NCI-H2107 treated with DMSO at 0.1 percent for 48 hours (cell line): ENCODE data around the gene STK11.
"Not testable (repeated sequence)": the region's sequence is repeated elsewhere in the genome, so short reads cannot be mapped to it uniquely, and the experiment has no call there.

Experiments used
- DNase-seq: peaks from one replicate; lab custom pipeline; 2025; ENCODE audit not compliant: unreplicated experiment; lab: John Stamatoyannopoulos, UW

The STK11 gene

DNA sequence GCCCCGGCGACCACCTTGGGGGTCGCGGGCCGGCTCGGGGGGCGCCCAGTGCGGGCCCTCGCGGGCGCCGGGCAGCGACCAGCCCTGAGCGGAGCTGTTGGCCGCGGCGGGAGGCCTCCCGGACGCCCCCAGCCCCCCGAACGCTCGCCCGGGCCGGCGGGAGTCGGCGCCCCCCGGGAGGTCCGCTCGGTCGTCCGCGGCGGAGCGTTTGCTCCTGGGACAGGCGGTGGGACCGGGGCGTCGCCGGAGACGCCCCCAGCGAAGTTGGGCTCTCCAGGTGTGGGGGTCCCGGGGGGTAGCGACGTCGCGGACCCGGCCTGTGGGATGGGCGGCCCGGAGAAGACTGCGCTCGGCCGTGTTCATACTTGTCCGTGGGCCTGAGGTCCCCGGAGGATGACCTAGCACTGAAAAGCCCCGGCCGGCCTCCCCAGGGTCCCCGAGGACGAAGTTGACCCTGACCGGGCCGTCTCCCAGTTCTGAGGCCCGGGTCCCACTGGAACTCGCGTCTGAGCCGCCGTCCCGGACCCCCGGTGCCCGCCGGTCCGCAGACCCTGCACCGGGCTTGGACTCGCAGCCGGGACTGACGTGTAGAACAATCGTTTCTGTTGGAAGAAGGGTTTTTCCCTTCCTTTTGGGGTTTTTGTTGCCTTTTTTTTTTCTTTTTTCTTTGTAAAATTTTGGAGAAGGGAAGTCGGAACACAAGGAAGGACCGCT is 729 bp downstream of the STK11 start:
- DNase-seq, result no peak

DNA sequence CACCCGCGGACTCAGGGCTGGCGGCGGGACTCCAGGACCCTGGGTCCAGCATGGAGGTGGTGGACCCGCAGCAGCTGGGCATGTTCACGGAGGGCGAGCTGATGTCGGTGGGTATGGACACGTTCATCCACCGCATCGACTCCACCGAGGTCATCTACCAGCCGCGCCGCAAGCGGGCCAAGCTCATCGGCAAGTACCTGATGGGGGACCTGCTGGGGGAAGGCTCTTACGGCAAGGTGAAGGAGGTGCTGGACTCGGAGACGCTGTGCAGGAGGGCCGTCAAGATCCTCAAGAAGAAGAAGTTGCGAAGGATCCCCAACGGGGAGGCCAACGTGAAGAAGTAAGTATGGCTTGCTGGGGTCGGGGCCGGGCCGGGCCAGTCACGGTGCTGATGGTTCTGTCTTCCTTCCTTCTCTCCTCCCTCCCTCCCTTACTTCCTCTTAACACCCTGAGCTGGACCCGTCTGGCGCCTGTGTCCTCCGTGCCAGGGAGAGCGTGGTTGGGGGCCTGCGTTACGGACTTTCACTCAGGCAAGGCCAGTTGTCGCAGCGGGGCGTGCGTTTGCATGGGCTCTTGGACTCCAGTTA is 1.4 kb downstream of the STK11 start:
- no peak for DNase-seq

DNA sequence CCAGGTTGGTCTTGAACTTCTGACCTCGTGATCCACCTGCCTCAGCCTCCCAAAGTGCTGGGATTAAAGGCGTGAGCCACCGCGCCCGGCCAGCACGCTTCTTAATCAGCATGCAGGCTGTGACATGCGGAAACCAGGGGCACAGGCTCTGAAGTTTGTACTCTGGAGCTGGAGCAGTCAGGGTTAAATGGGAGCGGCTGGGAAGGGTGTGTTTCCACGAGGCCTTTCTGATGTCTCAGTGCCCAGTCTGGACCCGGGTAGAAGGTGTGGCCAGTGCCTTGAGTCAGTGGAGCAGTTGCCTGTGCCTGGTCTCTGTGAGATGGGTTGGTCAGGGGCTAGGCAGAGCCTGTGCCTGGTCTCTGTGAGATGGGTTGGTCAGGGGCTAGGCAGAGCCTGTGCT is 3.3 kb downstream of the STK11 start:
- DNase-seq, result not testable (repeated sequence)

DNA sequence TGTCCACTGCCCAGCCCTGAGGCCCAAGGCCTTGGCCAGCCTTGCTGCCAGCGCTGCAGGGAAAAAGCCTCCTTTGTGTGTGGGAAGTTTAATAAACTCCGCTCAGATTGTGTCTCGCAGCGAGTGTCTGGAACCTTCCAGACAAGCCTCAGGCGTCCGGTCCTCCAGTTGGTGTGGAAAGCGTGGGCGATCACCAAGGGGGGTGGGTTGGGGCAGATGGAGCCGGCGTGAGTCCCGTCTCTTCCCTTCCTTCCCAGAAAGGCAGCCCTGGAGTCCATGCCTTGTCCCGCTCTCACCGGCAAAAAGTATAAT is 4.6 kb downstream of the STK11 start:
- DNase-seq, result no peak

DNA sequence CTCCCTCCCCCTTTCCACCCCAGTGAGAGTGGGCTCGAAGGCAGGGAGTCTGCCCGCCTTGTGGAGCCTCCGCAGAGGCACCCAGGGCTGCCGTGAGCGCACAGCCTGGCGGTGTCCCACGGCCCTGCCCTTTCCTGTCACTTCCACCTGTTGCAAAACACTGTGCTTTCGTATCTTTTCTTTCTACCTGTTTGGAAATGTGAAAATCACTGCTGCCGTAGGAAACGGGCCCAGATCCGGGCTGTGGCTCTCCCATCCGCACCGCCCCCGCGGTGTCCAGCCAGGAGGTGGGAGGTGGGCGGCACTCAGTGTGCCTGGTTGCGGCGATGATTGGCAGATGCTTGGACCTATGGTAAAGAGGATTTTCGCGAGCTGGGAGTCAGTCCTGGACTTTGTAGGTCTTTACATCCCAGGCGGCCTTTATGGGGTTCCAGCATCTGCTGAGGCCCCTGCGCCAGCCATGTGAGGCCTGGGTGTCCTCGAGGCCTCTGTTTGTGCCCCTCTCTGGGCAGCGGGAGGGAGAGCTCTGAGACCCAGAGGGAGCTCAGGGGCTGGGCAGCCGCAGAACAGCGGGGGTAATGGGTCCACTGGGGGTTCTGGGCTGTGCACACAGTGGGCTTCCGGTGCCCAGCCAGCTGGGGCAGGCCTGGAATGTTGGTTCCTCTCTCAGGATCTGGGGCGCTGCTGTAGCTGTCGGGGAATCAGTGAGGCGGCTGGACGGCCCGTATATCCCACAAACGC is 6.1 kb downstream of the STK11 start:
- no peak for DNase-seq

DNA sequence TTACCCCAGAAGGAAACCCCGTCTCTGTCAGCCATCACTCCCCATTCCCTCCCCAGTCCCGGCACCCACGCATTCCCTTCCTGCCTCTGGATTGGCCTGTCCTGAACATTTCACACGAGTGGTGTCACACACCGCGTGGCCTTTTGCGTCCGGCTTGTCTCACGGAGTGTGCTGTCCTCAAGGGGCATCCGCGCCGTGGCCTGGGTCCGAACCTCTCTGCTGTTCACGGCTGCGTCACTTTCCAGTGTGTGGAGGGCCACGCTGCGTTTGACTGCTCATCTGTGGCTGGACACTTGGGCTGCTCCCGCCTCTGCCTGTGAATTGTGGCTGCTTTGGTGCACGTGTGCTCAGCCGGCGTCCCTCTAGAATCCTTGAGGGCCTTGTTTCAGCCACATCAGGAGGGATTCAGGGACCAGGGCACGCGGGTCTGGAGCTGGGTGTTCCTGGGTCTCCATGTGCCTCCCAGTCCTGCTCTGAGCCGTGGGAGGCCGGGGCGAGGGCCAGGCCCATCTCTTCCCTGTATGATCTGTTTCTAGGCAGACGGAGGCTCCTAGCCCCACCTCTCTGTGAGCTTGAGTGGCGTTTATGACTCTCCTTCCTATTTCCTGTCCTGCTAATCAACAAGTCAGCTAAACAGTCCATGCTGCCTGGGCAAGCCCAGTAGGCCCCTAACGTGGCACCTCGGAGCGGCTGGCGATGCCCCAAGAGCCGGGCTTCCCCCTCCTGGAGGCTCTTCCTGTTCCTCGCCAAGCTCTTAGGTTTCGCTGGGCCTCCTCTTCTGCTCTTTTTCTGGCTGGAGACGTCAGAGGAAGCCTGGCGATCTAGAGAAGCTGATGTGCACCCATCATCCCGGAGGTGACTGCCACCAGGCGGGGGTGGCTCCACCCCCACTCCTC is 8.1 kb downstream of the STK11 start:
- no peak for DNase-seq

DNA sequence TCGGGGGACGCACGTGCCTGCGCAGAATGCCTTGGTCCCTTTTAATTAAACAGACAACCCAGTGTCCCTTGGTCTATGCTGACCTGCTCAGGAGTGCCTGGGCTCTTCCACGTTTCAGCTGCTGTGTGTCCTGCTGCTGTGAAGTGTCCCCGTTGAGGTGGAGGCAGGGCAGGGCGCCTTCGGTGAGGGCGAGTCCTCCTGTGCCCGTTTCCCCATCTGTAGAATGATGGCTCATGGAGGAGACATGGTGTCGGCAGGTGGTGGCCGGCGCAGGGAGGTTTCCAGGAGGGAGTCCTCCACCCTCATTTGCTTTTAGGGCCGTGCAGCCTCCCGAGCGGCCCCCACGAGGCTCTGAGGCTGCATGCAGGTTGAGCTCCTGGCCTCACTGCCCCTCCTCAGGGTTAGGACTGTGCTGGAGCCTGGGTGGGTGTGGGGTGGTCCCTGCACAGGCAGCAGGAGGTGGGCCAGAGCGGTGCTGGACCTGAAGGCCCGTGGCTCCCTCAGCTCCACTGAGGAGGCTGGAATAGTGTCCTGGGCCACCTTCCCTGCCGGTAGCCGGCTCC is 8.8 kb downstream of the STK11 start:
- DNase-seq, result no peak

DNA sequence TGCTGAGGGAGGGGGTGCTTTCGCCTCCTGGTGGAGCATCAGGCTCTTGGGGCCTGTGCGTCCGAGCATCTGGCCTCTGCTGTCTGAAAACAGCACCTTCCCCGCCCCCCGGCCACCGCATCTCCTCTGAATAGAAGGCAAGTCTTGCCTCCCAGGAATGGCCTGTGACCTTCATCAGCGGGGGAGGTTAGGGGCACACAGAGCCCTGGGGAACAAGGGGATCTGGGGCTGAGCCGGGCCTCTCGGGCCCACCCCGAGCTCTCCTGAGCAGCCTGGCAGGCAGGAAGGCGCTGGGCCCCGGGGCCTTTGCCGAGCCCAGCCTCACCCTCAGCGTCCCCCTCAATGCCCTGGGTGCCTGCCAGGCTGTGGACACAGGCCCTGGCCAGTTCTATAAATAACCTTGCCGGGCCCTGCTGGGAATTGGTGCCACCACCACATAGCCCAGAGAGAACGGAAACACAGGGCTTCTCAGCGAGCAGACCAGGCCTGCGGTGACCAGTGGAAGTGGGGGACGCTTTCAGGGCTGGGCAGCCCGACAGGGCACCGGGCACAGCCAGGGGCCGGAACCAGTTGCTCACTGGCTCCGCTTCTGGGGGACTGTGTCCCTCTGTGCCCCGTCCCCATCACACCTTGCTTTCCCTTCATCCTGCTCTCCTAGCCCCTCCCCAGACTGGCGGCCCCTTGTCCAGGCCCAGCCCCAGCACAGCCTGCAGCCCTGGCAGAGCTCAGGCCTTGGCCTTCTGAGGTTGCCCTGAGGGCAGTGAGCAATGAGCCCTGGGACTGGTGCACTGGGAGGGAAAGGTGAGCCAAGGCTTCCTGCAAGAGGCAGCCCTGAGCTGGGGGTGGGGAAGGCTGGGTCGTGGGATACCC is 9.5 kb downstream of the STK11 start:
- no peak for DNase-seq

DNA sequence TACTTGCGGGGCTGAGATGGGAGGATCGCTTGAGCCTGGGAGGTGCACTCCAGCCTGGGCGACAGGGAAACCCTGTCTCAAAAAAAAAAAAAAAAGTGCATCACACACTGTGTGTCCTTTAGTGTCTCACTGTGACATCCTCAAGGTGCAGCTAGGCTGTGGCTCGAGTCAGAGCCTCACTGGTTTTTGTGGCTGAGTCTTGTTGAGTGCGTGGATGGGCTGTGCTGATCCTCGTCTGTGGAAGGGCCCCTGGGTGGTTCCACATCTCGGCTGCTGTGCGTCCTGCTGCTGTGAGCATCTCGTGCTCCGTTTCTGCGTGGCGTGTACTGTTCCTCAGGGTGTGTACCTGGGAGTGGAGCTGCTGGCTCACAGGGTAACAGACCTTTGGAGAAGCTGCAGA is 11.2 kb downstream of the STK11 start:
- DNase-seq, result no peak

DNA sequence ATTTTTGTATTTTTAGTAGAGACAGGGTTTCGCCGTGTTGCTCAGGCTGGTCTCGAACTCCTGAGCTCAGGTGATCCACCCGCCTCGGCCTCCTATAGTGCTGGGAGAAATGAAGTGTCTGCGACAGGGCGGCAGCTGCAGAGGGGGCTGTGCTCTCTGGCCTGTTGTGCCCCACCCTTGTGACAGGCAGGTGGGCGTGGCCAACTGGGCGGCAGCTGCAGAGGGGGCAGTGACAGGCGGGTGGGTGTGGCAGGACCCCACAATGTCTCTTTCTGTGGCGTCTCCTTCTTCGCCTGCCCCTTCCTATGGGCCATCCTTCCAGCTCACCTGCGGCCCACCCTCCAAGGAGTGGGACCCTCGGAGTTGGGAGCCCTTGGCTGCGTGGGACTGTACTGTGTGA is 11.8 kb downstream of the STK11 start:
- no peak for DNase-seq

DNA sequence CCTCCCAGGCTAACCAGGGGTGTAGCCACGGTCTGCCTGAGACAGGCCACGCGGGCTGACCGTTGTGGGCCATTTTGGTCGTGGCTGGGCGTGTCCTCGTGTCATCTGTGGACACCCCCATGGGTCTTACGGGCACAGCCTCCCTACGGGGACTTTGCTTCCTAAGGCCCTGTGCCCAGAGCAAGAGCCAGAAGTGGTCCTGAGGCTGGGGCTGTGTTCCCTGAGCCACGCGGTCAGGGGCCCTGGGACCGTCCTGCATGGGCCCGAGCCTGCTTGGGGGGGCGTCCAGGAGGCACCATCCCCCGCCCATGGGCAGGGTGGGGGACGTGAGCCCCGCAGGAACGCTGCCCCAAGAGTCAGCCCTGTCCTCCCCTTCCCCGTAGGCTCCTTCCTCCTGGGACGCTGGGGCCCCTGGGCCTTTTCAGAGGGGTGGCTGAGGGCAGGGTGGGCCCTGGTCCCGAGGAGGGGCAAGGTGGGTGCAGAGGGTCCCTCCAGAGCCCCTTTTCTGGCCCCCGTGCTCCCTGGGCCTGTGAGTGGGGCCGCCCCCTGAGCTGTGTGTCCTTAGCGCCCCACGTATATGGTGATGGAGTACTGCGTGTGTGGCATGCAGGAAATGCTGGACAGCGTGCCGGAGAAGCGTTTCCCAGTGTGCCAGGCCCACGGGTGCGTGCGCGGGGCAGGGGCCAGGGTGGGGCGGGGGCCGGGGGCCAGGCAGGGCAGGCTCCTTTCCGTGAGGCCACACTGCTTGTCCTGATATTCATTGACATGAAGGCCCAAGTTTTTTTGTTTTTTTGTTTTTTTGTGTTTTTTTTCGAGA is 13.4 kb downstream of the STK11 start:
- DNase-seq, result no peak

DNA sequence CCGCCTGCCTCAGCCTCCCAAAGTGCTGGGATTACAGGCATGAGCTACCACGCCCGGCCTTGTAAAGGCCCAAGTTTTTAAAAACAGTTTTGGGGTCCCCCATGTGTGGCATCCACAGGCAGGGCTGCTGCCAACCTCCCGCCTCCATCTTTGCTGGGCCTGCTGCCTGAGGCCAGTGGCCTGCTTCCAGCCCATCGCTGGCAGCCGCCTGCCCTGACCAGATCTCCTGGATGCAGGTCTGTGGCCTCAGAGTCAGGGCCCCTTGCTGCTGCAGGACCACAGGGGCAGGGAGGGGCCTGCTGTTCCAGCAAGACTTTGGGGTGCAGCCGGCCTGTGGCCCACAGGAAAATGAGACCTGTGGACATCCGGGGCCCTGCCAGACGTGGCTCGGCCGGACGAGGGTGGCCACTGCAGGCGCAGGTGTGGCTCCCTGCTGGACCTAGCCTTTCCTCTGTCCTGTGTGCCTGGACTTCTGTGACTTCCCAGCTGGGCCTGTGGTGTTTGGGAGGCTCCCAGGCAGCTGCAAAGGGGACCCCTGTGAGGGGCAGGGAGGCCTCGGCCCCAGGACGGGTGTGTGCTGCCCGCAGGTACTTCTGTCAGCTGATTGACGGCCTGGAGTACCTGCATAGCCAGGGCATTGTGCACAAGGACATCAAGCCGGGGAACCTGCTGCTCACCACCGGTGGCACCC is 14.4 kb downstream of the STK11 start:
- no peak for DNase-seq

DNA sequence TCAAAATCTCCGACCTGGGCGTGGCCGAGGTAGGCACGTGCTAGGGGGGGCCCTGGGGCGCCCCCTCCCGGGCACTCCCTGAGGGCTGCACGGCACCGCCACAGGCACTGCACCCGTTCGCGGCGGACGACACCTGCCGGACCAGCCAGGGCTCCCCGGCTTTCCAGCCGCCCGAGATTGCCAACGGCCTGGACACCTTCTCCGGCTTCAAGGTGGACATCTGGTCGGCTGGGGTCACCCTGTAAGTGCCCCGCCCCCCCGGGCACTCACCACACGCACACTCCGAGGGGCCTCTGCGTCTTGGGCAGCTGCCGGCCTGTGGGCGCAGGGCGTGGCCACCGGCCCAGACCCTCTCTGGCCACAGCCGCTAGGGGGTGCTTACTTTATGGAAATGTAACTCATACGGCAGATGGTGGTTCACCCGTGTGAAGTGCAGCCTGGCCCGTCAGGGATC is 14.9 kb downstream of the STK11 start:
- no peak for DNase-seq

DNA sequence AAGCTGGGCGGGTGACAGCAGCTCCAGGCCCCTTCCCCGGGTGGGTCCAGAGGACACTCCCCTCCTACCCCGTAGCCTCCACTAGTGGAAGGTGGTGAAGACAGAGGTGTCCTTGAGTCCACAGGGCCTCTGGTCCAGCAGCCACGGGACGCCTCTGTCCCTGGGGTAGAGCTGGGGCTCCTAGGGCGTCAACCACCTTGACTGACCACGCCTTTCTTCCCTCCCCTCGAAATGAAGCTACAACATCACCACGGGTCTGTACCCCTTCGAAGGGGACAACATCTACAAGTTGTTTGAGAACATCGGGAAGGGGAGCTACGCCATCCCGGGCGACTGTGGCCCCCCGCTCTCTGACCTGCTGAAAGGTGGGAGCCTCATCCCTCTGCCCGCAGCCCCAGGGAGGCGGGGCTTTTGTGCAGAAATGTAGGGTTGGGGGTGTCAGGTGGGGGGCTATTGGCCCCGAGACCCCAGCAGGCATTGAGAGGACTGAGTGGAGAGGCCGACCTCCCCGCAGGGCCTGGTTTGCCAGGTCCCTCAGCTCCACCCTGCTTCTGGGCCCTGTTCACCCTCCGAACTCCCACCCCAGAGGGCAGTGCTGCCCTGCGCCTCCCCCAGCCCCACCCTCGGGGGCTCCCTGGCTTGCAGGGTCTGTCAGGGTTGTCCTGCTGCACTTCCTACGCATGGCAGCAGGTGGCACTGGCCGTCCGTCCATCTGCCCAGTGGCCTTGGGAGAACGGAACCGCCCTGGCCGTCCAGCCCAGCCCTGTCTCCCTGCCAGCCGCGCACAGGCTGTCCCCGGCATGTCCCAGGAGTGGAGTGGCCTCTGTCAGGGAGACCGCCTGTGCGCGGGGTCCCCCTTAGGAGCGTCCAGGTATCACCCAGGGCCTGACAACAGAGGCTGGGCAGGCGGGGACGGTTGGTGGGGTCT is 15.7 kb downstream of the STK11 start:
- DNase-seq, result no peak

DNA sequence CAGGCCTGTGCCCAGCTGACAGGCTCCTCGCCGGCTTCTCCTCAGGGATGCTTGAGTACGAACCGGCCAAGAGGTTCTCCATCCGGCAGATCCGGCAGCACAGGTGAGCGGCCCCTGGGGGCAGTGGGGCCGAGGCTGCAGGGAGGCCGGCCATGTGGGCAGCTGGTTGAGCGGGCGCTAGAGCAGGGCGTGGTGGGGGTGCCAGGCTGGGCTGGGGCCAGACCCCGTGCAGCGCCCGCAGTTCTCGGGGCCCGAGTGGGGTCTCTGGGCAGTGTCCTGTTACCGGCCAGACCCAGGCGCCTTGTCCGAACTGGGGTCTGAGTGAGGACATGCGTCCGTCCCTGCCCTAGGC is 16.3 kb downstream of the STK11 start:
- DNase-seq, result no peak

DNA sequence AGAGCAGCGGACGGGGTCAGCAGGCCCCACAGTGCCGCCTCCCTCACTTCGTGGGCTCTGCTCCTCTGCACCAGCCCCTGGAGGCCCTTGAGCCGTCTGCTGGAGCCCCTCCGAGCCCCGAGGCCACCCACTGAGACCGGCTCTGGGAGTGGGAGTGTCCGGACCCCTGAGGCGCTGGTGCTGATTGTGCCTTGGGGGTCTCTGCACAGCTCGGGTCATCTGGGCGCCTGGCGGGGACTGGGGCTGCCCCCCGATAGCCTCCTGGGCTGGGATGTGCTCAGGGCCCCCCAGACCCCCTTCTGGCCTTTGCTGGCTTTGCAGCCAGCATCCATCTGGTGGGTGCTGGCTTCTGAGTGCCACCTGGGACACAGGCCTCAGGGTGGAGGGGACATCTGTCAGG is 16.8 kb downstream of the STK11 start:
- no peak for DNase-seq

DNA sequence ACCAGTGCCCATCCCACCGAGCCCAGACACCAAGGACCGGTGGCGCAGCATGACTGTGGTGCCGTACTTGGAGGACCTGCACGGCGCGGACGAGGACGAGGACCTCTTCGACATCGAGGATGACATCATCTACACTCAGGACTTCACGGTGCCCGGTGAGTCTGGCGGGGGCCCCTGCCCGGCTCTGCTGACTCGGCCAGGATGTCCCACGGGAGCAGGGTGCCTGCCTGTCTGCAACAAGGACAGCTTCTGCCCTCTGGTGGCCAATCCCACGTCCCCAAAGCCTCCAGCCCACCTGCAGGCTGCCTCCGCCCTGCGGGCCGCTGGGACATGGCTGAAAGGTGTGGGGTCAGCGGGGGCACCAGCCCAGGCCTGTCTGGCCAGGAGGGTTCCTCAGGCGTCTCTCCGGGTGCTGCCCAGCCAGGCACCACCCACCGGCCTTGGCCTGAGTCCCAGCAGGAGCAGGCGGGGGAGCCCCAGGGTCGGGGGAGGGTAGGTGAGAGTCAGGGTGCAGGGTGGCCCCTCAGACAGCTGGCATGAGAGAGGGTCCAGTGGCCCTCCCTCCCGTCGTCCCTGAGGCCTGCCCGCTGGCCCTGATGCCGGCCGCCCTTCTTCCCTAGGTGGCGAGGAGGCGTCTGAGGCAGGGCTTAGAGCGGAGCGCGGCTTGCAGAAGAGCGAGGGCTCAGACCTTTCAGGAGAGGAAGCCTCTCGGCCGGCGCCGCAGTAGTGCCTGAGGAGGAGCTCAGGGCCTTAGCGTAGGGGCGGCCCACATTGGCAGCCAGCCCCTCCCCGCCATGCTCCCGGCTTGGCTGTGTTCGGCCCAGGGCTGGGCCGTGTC is 17.7 kb downstream of the STK11 start:
- DNase-seq, result no peak
